GM23248 (cell line): ENCODE measurements around the gene ARHGDIA.

Experiments used
- EZH2 ChIP-seq: fragments of 200-600 bp; sonication (generic); IDR thresholded peaks from 2 replicates; pipeline ENCODE4 v1.6.1; 2018; ENCODE audit warnings: antibody characterized with exemption, mild to moderate bottlenecking; ENCODE audit not compliant: insufficient read depth, poor library complexity, severe bottlenecking
- EZH2phosphoT487 ChIP-seq: fragments of 200-600 bp; sonication (generic); IDR thresholded peaks from 2 replicates; pipeline ENCODE4 v1.6.1; 2018; ENCODE audit warnings: antibody characterized with exemption, moderate library complexity, mild to moderate bottlenecking, low read depth; ENCODE audit not compliant: insufficient read depth

GRCh38 chr17:81867170-81867990 lies 3.8 kb downstream of the ARHGDIA start:
- TF ChIP-seq EZH2phosphoT487 (no peak), EZH2 (no peak)
